ENCODE data around the gene TGFA. TPM values are rescaled to one million over a fixed set of nuclear protein-coding genes. Genes with fewer than 3 reads are reported as not detected.

Gene TGFA
- total RNA-seq, 1 donor from 2014 or later: 89.1 TPM

GRCh38 chr2:70504750-70505149, 48.9 kb downstream of the TGFA start:
- no peak overlapping the region for H3K4me3 ChIP-seq (ENCODE audit: low read depth, low read length)
- no peak for TF ChIP-seq CTCF (conservative IDR thresholded peaks at IDR 0.05; ENCODE audit: low read depth, low read length)
- DNase-seq (ENCODE audit: low read depth): no peak

GRCh38 chr2:70503896-70504295, 49.7 kb downstream of the TGFA start:
- no peak overlapping the region for H3K4me3 ChIP-seq (ENCODE audit: low read depth, low read length)
- no peak for DNase-seq (ENCODE audit: low read depth)
- TF ChIP-seq CTCF (conservative IDR thresholded peaks at IDR 0.05; ENCODE audit: low read depth, low read length): no peak

GRCh38 chr2:70501728-70502127, 51.9 kb downstream of the TGFA start:
- H3K4me3 ChIP-seq (ENCODE audit: low read depth, low read length): no peak overlapping the region
- no peak for TF ChIP-seq CTCF (conservative IDR thresholded peaks at IDR 0.05; ENCODE audit: low read depth, low read length)
- no peak for DNase-seq (ENCODE audit: low read depth)

- no peak for DNase-seq (ENCODE audit: low read depth)
- TF ChIP-seq CTCF (conservative IDR thresholded peaks at IDR 0.05; ENCODE audit: low read depth, low read length): no peak
These were observed 52.4 kb downstream of the TGFA start for GRCh38 chr2:70501215-70501614.

GRCh38 chr2:70499253-70499652, 54.4 kb downstream of the TGFA start:
- no peak for DNase-seq (ENCODE audit: low read depth)

More at GRCh38 chr2:70501215-70501614, 52.4 kb downstream of the TGFA start:
- H3K4me3 ChIP-seq (ENCODE audit: low read depth, low read length): no peak overlapping the region

GRCh38 chr2:70498528-70498927, 55.1 kb downstream of the TGFA start:
- DNase-seq (ENCODE audit: low read depth): no peak
- no peak for TF ChIP-seq CTCF (conservative IDR thresholded peaks at IDR 0.05; ENCODE audit: low read depth, low read length)

More at GRCh38 chr2:70499253-70499652, 54.4 kb downstream of the TGFA start:
- TF ChIP-seq CTCF (conservative IDR thresholded peaks at IDR 0.05; ENCODE audit: low read depth, low read length): no peak
- no peak overlapping the region for H3K4me3 ChIP-seq (ENCODE audit: low read depth, low read length)

GRCh38 chr2:70498054-70498453, 55.6 kb downstream of the TGFA start:
- H3K4me3 ChIP-seq (ENCODE audit: low read depth, low read length): no peak overlapping the region
- DNase-seq (ENCODE audit: low read depth): no peak
- TF ChIP-seq CTCF (conservative IDR thresholded peaks at IDR 0.05; ENCODE audit: low read depth, low read length): peak; percentile 41

More at GRCh38 chr2:70498528-70498927, 55.1 kb downstream of the TGFA start:
- no peak overlapping the region for H3K4me3 ChIP-seq (ENCODE audit: low read depth, low read length)
